SK-N-SH (cell line): ENCODE results near the gene PDGFB. TPM values are rescaled to one million over a fixed set of nuclear protein-coding genes. Genes with fewer than 3 reads are reported as not detected.

Source experiments
- CTCF ChIA-PET: fragments of 300-600, 350-600 bp; formaldehyde crosslinking; extraction: SDS; loops from one replicate; lab custom pipeline; 2021; lab: Yijun Ruan, JAX
- POLR2A ChIA-PET: fragments of 350-600 bp; sonication (Branson Sonifier 250); formaldehyde crosslinking; extraction: SDS; loops from one replicate; lab custom pipeline; 2020; ENCODE audit warnings: antibody characterized with exemption, inconsistent platforms; lab: Yijun Ruan, JAX
- DNase-seq: peaks from one replicate; pipeline ENCODE4 v3.0.0; 2012
- H2AFZ ChIP-seq: fragments of 200-600 bp; sonication (generic); 2 replicates; pipeline ENCODE4 v1.8.1; 2016; ENCODE audit warnings: antibody characterized with exemption, mild to moderate bottlenecking, low read depth
- H3F3A ChIP-seq: fragments of 200-600 bp; sonication (generic); replicated peaks from 2 replicates; pipeline ENCODE3; 2016; ENCODE audit warnings: antibody characterized with exemption, mild to moderate bottlenecking; ENCODE audit not compliant: insufficient read depth
- H3K27ac ChIP-seq, 2 experiments: fragments of 200-500 bp in 1 of 2; fragments of 200-600 bp in 1 of 2; sonication (Bioruptor generic) in 1 of 2; sonication (generic), shearing (Covaris generic) in 1 of 2; 2 replicates each; pipeline versions ENCODE4 v1.5.1 to v1.6.1; 2014 to 2016; ENCODE audit warnings: low read depth in 2 of 2, inconsistent platforms in 1 of 2, low read length in 1 of 2, mild to moderate bottlenecking in 1 of 2, mixed read lengths in 1 of 2
- H3K27me3 ChIP-seq: fragments of 200-600 bp; sonication (generic), shearing (Covaris generic); 2 replicates; pipeline ENCODE4 v1.6.1; 2016; ENCODE audit warnings: mixed run types; ENCODE audit not compliant: insufficient read depth
- H3K36me3 ChIP-seq, 2 experiments: fragments of 200-500 bp in 1 of 2; fragments of 200-600 bp in 1 of 2; sonication (Bioruptor generic) in 1 of 2; sonication (generic) in 1 of 2; replicated peaks in 1 of 2; 2 replicates each; pipeline versions ENCODE3 to v1.5.1; 2014 to 2016; ENCODE audit warnings: low read length in 1 of 2, mild to moderate bottlenecking in 1 of 2; ENCODE audit not compliant: insufficient read depth in 2 of 2, control insufficient read depth in 1 of 2
- H3K4me1 ChIP-seq, 2 experiments: fragments of 200-500 bp in 1 of 2; fragments of 200-600 bp in 1 of 2; sonication (Bioruptor generic) in 1 of 2; sonication (generic), shearing (Covaris generic) in 1 of 2; 2 replicates each; pipeline versions ENCODE4 v1.5.1 to v1.6.1; 2014 to 2016; ENCODE audit warnings: low read depth in 1 of 2, low read length in 1 of 2, mixed run types in 1 of 2; ENCODE audit not compliant: insufficient read depth in 2 of 2, control insufficient read depth in 1 of 2
- H3K4me2 ChIP-seq: fragments of 200-600 bp; sonication (generic), shearing (Covaris generic); 2 replicates; pipeline ENCODE4 v1.6.1; 2017; ENCODE audit warnings: mixed run types
- H3K4me3 ChIP-seq, 2 experiments: fragments of 200-500 bp in 1 of 2; fragments of 200-600 bp in 1 of 2; sonication (Bioruptor generic) in 1 of 2; sonication (generic), shearing (Covaris generic) in 1 of 2; 2 replicates each; pipeline versions ENCODE4 v1.5.1 to v1.8.1; 2014 to 2016; ENCODE audit warnings: low read depth in 2 of 2, inconsistent platforms in 1 of 2, low read length in 1 of 2, mild to moderate bottlenecking in 1 of 2, mixed read lengths in 1 of 2, moderate library complexity in 1 of 2
- H3K79me2 ChIP-seq: fragments of 200-600 bp; sonication (generic); 2 replicates; pipeline ENCODE4 v1.8.1; 2017; ENCODE audit warnings: mild to moderate bottlenecking; ENCODE audit not compliant: insufficient read depth
- H3K9ac ChIP-seq: fragments of 200-600 bp; sonication (generic); 2 replicates; pipeline ENCODE4 v1.6.1; 2017; ENCODE audit warnings: mixed run types
- H3K9me2 ChIP-seq: fragments of 200-600 bp; sonication (generic); 2 replicates; pipeline ENCODE4 v1.6.1; 2017; ENCODE audit warnings: mixed run types
- H3K9me3 ChIP-seq: fragments of 200-600 bp; sonication (generic); 2 replicates; pipeline ENCODE4 v1.6.1; 2017; ENCODE audit warnings: mixed run types, mild to moderate bottlenecking, moderate library complexity
- H4K20me1 ChIP-seq: fragments of 200-600 bp; sonication (generic); 2 replicates; pipeline ENCODE4 v1.6.1; 2017; ENCODE audit warnings: mild to moderate bottlenecking, mixed run types; ENCODE audit not compliant: insufficient read depth
- CHD2 ChIP-seq: fragments of 150-350 bp; IDR thresholded peaks from 2 replicates; pipeline ENCODE4 v1.6.1; 2018; ENCODE audit warnings: low read length; ENCODE audit not compliant: partially characterized antibody
- EP300 ChIP-seq, 2 experiments: IDR thresholded peaks; 2 replicates each; pipeline versions ENCODE4 v1.4.0 to v1.6.1; 2012; ENCODE audit warnings: borderline replicate concordance in 1 of 2, low read depth in 1 of 2, low read length in 1 of 2
- EZH2phosphoT487 ChIP-seq: fragments of 200-600 bp; sonication (generic); IDR thresholded peaks from 2 replicates; pipeline ENCODE4 v1.6.1; 2017; ENCODE audit warnings: low read depth, mixed run types, mild to moderate bottlenecking, antibody characterized with exemption, moderate library complexity, borderline replicate concordance
- FOXJ3 ChIP-seq: sonication (generic); formaldehyde crosslinking; IDR thresholded peaks from 2 replicates; pipeline ENCODE4 v1.5.1; 2020; ENCODE audit warnings: mild to moderate bottlenecking, missing genetic modification reagents
- GABPA ChIP-seq: IDR thresholded peaks from 2 replicates; pipeline ENCODE4 v1.4.0; 2012; ENCODE audit warnings: low read depth, mild to moderate bottlenecking
- GATA2 ChIP-seq: sonication (generic); formaldehyde crosslinking; IDR thresholded peaks from 2 replicates; pipeline ENCODE4 v1.5.0; 2020; ENCODE audit warnings: mild to moderate bottlenecking, missing genetic modification reagents
- JUND ChIP-seq: IDR thresholded peaks from 2 replicates; pipeline ENCODE4 v1.4.0; 2012
- MXI1 ChIP-seq: IDR thresholded peaks from 2 replicates; pipeline ENCODE4 v1.6.1; 2012; ENCODE audit warnings: mild to moderate bottlenecking, low read depth, low read length, improper control_type of control experiment
- POLR2AphosphoS5 ChIP-seq: IDR thresholded peaks from 2 replicates; pipeline ENCODE4 v1.6.1; 2012; ENCODE audit warnings: low read depth, low read length
- RAD21 ChIP-seq: IDR thresholded peaks from 2 replicates; pipeline ENCODE4 v1.6.1; 2012; ENCODE audit warnings: mild to moderate bottlenecking, low read length
- RCOR1 ChIP-seq: fragments of 150-350 bp; IDR thresholded peaks from 2 replicates; pipeline ENCODE4 v1.6.1; 2017; ENCODE audit warnings: antibody characterized with exemption, low read length
- RXRA ChIP-seq: IDR thresholded peaks from 2 replicates; pipeline ENCODE4 v1.4.0; 2012; ENCODE audit warnings: low read depth, mild to moderate bottlenecking, borderline replicate concordance
- SIN3A ChIP-seq: IDR thresholded peaks from 2 replicates; pipeline ENCODE4 v1.6.1; 2012; ENCODE audit warnings: low read depth, mild to moderate bottlenecking, low read length, moderate library complexity, borderline replicate concordance
- TCF12 ChIP-seq: IDR thresholded peaks from 2 replicates; pipeline ENCODE4 v1.4.0; 2012
- TEAD4 ChIP-seq: IDR thresholded peaks from 2 replicates; pipeline ENCODE4 v1.4.0; 2012; ENCODE audit warnings: mild to moderate bottlenecking, borderline replicate concordance; ENCODE audit not compliant: insufficient read depth
- USF1 ChIP-seq: IDR thresholded peaks from 2 replicates; pipeline ENCODE4 v1.4.0; 2012; ENCODE audit warnings: low read depth, borderline replicate concordance
- USF2 ChIP-seq: fragments of 150-350 bp; IDR thresholded peaks from 2 replicates; pipeline ENCODE4 v1.6.1; 2017; ENCODE audit warnings: antibody characterized with exemption, low read length, low read depth, borderline replicate concordance
- YY1 ChIP-seq: IDR thresholded peaks from 2 replicates; pipeline ENCODE4 v1.4.0; 2012; ENCODE audit warnings: low read depth, mild to moderate bottlenecking
- WGBS: methylation state at CpG from one replicate; pipeline ENCODE4 v1.1.6; 2017; ENCODE audit warnings: low lambda C conversion rate; 5-methylcytosine and 5-hydroxymethylcytosine counted together
- polyA plus RNA-seq, 3 experiments: library from polyadenylated mRNA; depleted of rRNA; stranded (reverse); fragments of >200 nt; gene quantifications; 2 replicates each; pipeline ENCODE4 v1.2.3, GENCODE V29; 2012

Gene PDGFB
- polyA plus RNA-seq, 1 of the 3 experiments (the other 2 are of a cell fraction) = 0.44 TPM

- H3F3A ChIP-seq = no peaks in the 10 kb centered on the region
- no peaks in the 10 kb centered on the region for H3K9me3 ChIP-seq
- ChIA-PET POLR2A (no interaction called here), CTCF (no interaction called here)
- no peaks in the 10 kb centered on the region for H3K9me2 ChIP-seq
- H3K36me3 ChIP-seq = no peaks in the 10 kb centered on the region
- no peaks in the 10 kb centered on the region for H4K20me1 ChIP-seq
- no peaks in the 10 kb centered on the region for H3K79me2 ChIP-seq
- H2AFZ ChIP-seq = no peak overlapping the region
- H3K27me3 ChIP-seq = peaks cover 12% of the 10 kb centered on the region; the same call in 1 of the 2 replicates
- H3K9ac ChIP-seq = no peak overlapping the region
- WGBS = 75% methylated on average over 16 of the region's 27 CpGs
- TF ChIP-seq USF2 (no peak), USF1 (no peak), EZH2phosphoT487 (no peak), POLR2AphosphoS5 (no peak), JUND (no peak), FOXJ3 (CRISPR knock-in tag) (no peak), RAD21 (no peak), TEAD4 (no peak), GATA2 (CRISPR knock-in tag) (no peak), RXRA (no peak), EP300 (IDR thresholded peaks at IDR 0.05; ENCODE audit: borderline replicate concordance in 1 of 2, low read depth in 1 of 2, low read length in 1 of 2) (no peak), RCOR1 (no peak), MXI1 (no peak), CHD2 (no peak), SIN3A (no peak), TCF12 (no peak), YY1 (no peak), GABPA (no peak)
- H3K4me3 ChIP-seq = no peak overlapping the region
- DNase-seq = no peak
- H3K27ac ChIP-seq = no peak overlapping the region
- no peak overlapping the region for H3K4me2 ChIP-seq
- no peaks in the 10 kb centered on the region; a peak in 1 of 4 replicates for H3K4me1 ChIP-seq
Observed at GRCh38 chr22:39240831-39241793, 3.7 kb downstream of the PDGFB start.
